ENCODE results near the gene SERPINA3. TPM values are rescaled to one million over a fixed set of nuclear protein-coding genes. Genes with fewer than 3 reads are reported as not detected.
"Not testable (repeated sequence)": the region's sequence is repeated elsewhere in the genome, so short reads cannot be mapped to it uniquely, and the experiment has no call there.

Gene SERPINA3
- total RNA-seq, 2 experiments from 2014 or later, result not detected

DNA sequence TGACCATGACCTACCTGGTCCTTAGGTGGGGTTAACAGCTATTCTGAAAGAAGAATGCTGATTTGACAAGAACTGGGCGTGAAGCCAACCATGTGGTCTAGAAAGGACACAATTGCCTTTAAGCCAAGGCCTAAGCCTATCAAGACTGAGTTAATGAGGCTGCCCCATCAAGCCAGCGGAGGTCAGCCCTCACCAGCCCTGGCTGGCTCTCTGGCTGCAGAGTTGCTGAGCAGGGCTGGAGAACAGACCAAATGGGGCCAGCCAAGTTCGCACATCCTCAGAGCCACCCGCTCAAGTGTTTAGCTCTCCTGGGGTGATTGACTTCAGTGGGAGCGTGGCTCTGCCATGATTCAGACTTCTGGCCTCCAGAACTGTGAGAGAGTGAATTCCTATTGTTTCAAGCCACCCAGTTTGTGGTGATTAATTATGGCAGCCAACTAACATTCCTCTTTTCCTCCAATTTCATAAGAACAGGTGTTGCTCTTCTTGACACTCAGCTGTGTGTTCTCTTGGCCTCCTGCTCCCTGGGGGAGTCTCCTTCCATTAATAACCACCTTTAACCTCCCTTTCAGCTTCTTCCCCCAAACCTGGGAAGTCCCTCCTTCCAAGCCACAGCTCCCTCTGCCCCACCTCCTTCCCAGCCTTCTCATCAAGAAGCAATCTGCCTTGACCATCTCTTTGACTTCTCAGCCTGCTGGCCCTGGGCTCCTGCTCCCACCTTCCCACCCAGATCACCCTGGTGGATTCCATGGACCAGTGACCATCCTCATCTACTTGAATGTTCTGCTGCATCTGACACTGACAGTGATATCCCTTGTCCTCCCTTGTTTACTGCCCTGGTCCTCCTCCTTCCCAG, 36.2 kb upstream of the SERPINA3 start:
- POLR2A ChIA-PET, result no interaction called here
- Mint-ChIP-seq H3K27ac (no peak overlapping the region), H3K4me1 (no peaks in the 10 kb centered on the region), H3K9me3 (no peaks in the 10 kb centered on the region), H3K27me3 (no peaks in the 10 kb centered on the region), H3K4me3 (no peak overlapping the region), H3K36me3 (no peaks in the 10 kb centered on the region)
- ATAC-seq (ENCODE audit: low read depth) (no peak), DNase-seq (no peak)

GRCh38 chr14:94577472-94577871, 34.7 kb upstream of the SERPINA3 start:
- H3K9me3 Mint-ChIP-seq; H3K27ac Mint-ChIP-seq; DNase-seq; POLR2A ChIA-PET; H3K4me3 Mint-ChIP-seq; H3K4me1 Mint-ChIP-seq; H3K27me3 Mint-ChIP-seq; H3K36me3 Mint-ChIP-seq; ATAC-seq (ENCODE audit: low read depth): not testable (repeated sequence)

- no peak for ATAC-seq (ENCODE audit: low read depth)
Measured at GRCh38 chr14:94578712-94579111, 33.5 kb upstream of the SERPINA3 start.

DNA sequence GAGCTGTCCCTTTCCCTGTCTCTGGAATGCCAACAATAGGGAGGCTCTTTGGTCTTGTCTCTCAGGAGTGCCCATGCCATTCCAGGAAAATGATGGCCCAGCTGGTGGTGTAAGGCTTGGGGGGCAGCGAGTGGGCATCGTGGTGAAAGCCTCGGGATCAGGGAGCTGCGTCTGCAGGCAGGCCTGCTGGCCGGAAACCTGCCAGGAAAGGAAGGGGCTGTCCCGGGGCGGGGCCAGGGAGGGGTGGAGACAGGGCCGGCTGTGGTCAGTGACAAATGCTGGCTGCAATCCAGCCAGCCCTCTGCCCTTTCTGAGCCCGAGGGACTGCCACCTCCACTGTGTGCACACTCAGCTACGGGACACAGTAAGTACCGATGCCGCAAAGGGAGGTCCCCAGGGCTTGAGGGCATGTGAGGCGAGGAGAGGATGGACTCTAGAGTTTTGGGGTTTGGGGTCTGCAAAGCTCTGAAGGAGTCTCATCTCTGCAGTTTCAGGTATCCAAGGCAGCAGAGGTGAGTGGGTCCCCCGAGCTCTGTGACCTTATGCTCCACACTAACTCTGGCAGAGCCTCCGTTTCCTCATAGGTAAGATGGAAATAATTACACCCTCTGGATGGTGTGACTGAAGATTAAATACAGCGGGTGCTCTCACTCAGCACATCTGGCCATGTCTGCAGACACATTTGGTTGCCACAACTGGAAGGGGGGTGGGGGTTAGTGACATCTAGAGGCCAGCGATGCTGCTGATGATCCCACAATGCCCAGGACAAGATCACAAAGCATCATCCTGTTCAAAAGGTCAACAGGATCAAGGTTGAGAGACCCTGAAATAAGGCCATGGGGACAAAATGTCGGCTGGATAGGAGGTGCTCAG, 30.8 kb upstream of the SERPINA3 start, which contains the start of gene SERPINA5:
TSS of gene SERPINA5 (plus strand) at position 300 of the 873 bp plus-strand sequence. CDS start 5,937 bp downstream, outside the sequence.
- Mint-ChIP-seq H3K4me1 (no peaks in the 10 kb centered on the region), H3K9me3 (no peaks in the 10 kb centered on the region), H3K27me3 (no peaks in the 10 kb centered on the region), H3K27ac (no peak within 1 kb of the TSS), H3K4me3 (no peak within 1 kb of the TSS), H3K36me3 (no peaks in the 10 kb centered on the region)
- POLR2A ChIA-PET, result no interaction called here
- DNase-seq (no peak), ATAC-seq (ENCODE audit: low read depth) (no peak)

More at GRCh38 chr14:94578712-94579111, 33.5 kb upstream of the SERPINA3 start:
- H3K4me3 Mint-ChIP-seq, result no peak overlapping the region
- POLR2A ChIA-PET, result no interaction called here
- H3K36me3 Mint-ChIP-seq, result no peaks in the 10 kb centered on the region
- H3K9me3 Mint-ChIP-seq, result no peaks in the 10 kb centered on the region
- H3K27me3 Mint-ChIP-seq, result no peaks in the 10 kb centered on the region
- H3K4me1 Mint-ChIP-seq, result no peaks in the 10 kb centered on the region
- H3K27ac Mint-ChIP-seq, result no peak overlapping the region
- no peak for DNase-seq

- Mint-ChIP-seq H3K4me1 (no peaks in the 10 kb centered on the region), H3K36me3 (no peaks in the 10 kb centered on the region), H3K4me3 (no peak overlapping the region), H3K27ac (no peak overlapping the region), H3K27me3 (no peaks in the 10 kb centered on the region), H3K9me3 (no peaks in the 10 kb centered on the region)
- POLR2A ChIA-PET, result no interaction called here
- DNase-seq (no peak), ATAC-seq (ENCODE audit: low read depth) (no peak)
Measured at GRCh38 chr14:94582199-94582750, 29.9 kb upstream of the SERPINA3 start.

GRCh38 chr14:94582851-94583250, 29.3 kb upstream of the SERPINA3 start:
- H3K36me3 Mint-ChIP-seq, result no peaks in the 10 kb centered on the region
- POLR2A ChIA-PET, result no interaction called here
- H3K4me1 Mint-ChIP-seq, result no peaks in the 10 kb centered on the region
- H3K9me3 Mint-ChIP-seq, result no peaks in the 10 kb centered on the region
- no peak overlapping the region for H3K27ac Mint-ChIP-seq
- H3K4me3 Mint-ChIP-seq, result no peak overlapping the region
- no peak for DNase-seq
- no peak for ATAC-seq (ENCODE audit: low read depth)
- H3K27me3 Mint-ChIP-seq, result no peaks in the 10 kb centered on the region

DNA sequence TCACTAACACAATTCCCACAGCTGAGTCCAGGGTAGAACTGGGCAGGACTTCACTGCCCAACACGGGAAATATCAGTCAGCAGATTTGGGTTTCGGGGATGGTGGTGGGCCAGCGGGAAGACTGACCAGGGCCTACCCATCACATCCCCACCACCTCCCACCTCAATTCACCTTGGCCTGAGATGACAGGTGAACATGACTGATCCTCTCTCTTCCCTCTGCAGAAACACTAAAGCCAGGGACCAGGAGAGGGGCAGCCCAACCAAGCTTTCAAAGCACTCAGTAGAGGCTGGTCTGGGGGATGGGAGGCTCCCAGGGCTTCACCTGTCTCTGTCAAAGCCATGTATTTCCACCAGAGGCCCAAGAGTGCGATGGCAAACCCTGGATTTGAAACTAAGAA, 28.6 kb upstream of the SERPINA3 start:
- no peaks in the 10 kb centered on the region for H3K27me3 Mint-ChIP-seq
- POLR2A ChIA-PET, result no interaction called here
- no peak overlapping the region for H3K27ac Mint-ChIP-seq
- no peak for ATAC-seq (ENCODE audit: low read depth)
- no peaks in the 10 kb centered on the region for H3K36me3 Mint-ChIP-seq
- H3K4me3 Mint-ChIP-seq, result no peak overlapping the region
- no peak for DNase-seq
- H3K4me1 Mint-ChIP-seq, result no peaks in the 10 kb centered on the region
- no peaks in the 10 kb centered on the region for H3K9me3 Mint-ChIP-seq

- H3K4me1 Mint-ChIP-seq, result no peaks in the 10 kb centered on the region
- no peak for DNase-seq
- no peak overlapping the region for H3K4me3 Mint-ChIP-seq
- H3K27ac Mint-ChIP-seq, result no peak overlapping the region
- no peaks in the 10 kb centered on the region for H3K27me3 Mint-ChIP-seq
- ATAC-seq (ENCODE audit: low read depth), result no peak
- H3K9me3 Mint-ChIP-seq, result no peaks in the 10 kb centered on the region
- POLR2A ChIA-PET, result no interaction called here
- no peaks in the 10 kb centered on the region for H3K36me3 Mint-ChIP-seq
Measured at GRCh38 chr14:94584591-94585280, 27.5 kb upstream of the SERPINA3 start.

GRCh38 chr14:94586635-94587034, 25.6 kb upstream of the SERPINA3 start:
- Mint-ChIP-seq H3K27me3 (no peaks in the 10 kb centered on the region), H3K27ac (no peak overlapping the region), H3K4me3 (no peak overlapping the region), H3K36me3 (no peaks in the 10 kb centered on the region), H3K9me3 (no peaks in the 10 kb centered on the region), H3K4me1 (no peaks in the 10 kb centered on the region)
- DNase-seq (no peak), ATAC-seq (ENCODE audit: low read depth) (no peak)
- POLR2A ChIA-PET, result no interaction called here

DNA sequence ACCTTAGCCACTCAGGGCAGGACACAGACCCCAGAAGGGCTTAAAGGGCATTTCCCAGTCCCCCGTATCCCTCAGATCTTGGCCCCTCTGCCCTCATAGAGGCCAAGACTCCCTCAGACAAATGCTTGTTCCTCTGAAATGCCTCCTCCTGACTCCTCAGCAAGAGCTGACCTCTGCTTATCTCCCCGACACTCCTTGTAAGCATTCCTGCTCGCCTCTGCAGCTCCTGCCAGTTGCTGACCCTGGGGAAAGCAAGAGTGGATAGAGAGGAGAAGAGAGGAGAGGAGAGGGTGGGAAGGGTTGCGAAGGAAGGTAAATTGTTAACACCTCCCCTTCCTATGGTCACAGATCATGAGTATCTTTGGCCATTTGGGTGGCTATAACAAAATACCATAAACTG, 23.9 kb upstream of the SERPINA3 start:
- Mint-ChIP-seq H3K27ac (no peak overlapping the region), H3K9me3 (no peaks in the 10 kb centered on the region), H3K27me3 (no peaks in the 10 kb centered on the region), H3K36me3 (no peaks in the 10 kb centered on the region), H3K4me3 (no peak overlapping the region), H3K4me1 (no peaks in the 10 kb centered on the region)
- POLR2A ChIA-PET, result no interaction called here
- ATAC-seq (ENCODE audit: low read depth), result no peak
- DNase-seq, result no peak

- Mint-ChIP-seq H3K27me3 (no peaks in the 10 kb centered on the region), H3K4me3 (no peak overlapping the region), H3K36me3 (no peaks in the 10 kb centered on the region), H3K9me3 (no peaks in the 10 kb centered on the region), H3K27ac (no peak overlapping the region), H3K4me1 (no peaks in the 10 kb centered on the region)
- POLR2A ChIA-PET, result no interaction called here
- DNase-seq, result no peak
- ATAC-seq (ENCODE audit: low read depth), result no peak
Measured at GRCh38 chr14:94591073-94591472, 21.1 kb upstream of the SERPINA3 start.

- no peak overlapping the region for H3K4me3 Mint-ChIP-seq
- no peak for DNase-seq
- POLR2A ChIA-PET, result no interaction called here
- H3K27ac Mint-ChIP-seq, result no peak overlapping the region
- H3K9me3 Mint-ChIP-seq, result no peaks in the 10 kb centered on the region
- H3K4me1 Mint-ChIP-seq, result no peaks in the 10 kb centered on the region
- H3K27me3 Mint-ChIP-seq, result no peaks in the 10 kb centered on the region
- ATAC-seq (ENCODE audit: low read depth), result no peak
- H3K36me3 Mint-ChIP-seq, result no peaks in the 10 kb centered on the region
Measured at GRCh38 chr14:94591871-94592270, 20.3 kb upstream of the SERPINA3 start.

DNA sequence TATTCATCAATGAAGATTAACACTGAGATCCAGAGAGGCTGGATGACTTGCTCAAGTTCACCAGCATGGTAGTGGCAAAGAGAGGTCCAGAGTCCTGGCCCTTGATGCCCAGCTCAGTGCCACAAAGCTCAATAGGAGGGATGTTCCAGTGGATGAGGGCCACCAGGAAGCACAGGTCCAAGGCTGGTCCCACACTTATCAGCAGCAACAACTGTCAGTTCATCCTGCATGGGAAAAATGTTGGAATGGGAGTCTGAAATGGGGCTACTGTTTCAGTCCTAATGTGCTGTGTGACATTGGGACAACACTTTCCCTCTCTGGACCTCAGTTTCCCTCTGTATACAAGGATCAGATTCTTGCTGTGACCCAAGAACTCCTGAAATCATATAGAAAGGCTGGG, 19.7 kb upstream of the SERPINA3 start:
- no peak for DNase-seq
- H3K27me3 Mint-ChIP-seq, result no peaks in the 10 kb centered on the region
- H3K4me1 Mint-ChIP-seq, result no peaks in the 10 kb centered on the region
- H3K4me3 Mint-ChIP-seq, result no peak overlapping the region
- no peaks in the 10 kb centered on the region for H3K36me3 Mint-ChIP-seq
- no peak for ATAC-seq (ENCODE audit: low read depth)
- no peak overlapping the region for H3K27ac Mint-ChIP-seq
- no peaks in the 10 kb centered on the region for H3K9me3 Mint-ChIP-seq
- POLR2A ChIA-PET, result no interaction called here
